CD4-positive, alpha-beta T cell (primary cell): ENCODE data around the gene PTP4A1. TPM values are rescaled to one million over a fixed set of nuclear protein-coding genes. Genes with fewer than 3 reads are reported as not detected.

Source experiments
- ATAC-seq: fragments of 200-7000 bp; cut with Tn5 transposase; one replicate; pipeline ENCODE4 v1.10.0; 2022; ENCODE audit warnings: mild to moderate bottlenecking; ENCODE audit not compliant: poor library complexity
- CTCF ChIA-PET: fragments of 350-600 bp; sonication (Branson Sonifier 250); formaldehyde crosslinking; loops from one replicate; lab custom pipeline; 2021; ENCODE audit warnings: antibody characterized with exemption, inconsistent platforms; lab: Charles Lee
- POLR2A ChIA-PET: fragments of 350-600 bp; sonication (Branson Sonifier 250); formaldehyde crosslinking; loops from one replicate; lab custom pipeline; 2021; ENCODE audit warnings: antibody characterized with exemption, inconsistent platforms; lab: Charles Lee
- DNase-seq, 14 experiments: peaks; one replicate each; pipeline ENCODE4 v3.0.0-alpha.2; 2013 to 2020; ENCODE audit warnings: mixed read lengths in 2 of 14
- H3K27ac ChIP-seq, 2 donors: one replicate each; pipeline versions ENCODE4 v1.5.1 to v1.7.0; 2013; ENCODE audit warnings: low read length in 2 of 2, low read depth in 1 of 2, mild to moderate bottlenecking in 1 of 2
- H3K27me3 ChIP-seq, 2 experiments: 1 replicate in 1 of 2; 2 replicates in 1 of 2; pipeline versions ENCODE4 v1.6.1 to v1.7.0; 2013; ENCODE audit warnings: low read length in 2 of 2, control low read depth in 1 of 2, mild to moderate bottlenecking in 1 of 2, moderate library complexity in 1 of 2; ENCODE audit not compliant: insufficient read depth in 2 of 2, control insufficient read depth in 1 of 2
- H3K36me3 ChIP-seq: one replicate; pipeline ENCODE4 v1.6.1; 2013; ENCODE audit warnings: low read length, control low read depth; ENCODE audit not compliant: insufficient read depth
- H3K4me1 ChIP-seq: one replicate; pipeline ENCODE4 v1.6.1; 2013; ENCODE audit warnings: low read length, control low read depth; ENCODE audit not compliant: insufficient read depth
- H3K4me3 ChIP-seq: one replicate; pipeline ENCODE4 v1.5.1; 2013; ENCODE audit warnings: mild to moderate bottlenecking, low read length, moderate library complexity
- H3K9me3 ChIP-seq, 2 experiments: 1 replicate in 1 of 2; 2 replicates in 1 of 2; pipeline versions ENCODE4 v1.6.1 to v1.7.0; 2013; ENCODE audit warnings: low read length in 2 of 2, mild to moderate bottlenecking in 2 of 2, control low read depth in 1 of 2, moderate library complexity in 1 of 2; ENCODE audit not compliant: control insufficient read depth in 1 of 2, insufficient read depth in 1 of 2
- H3K27ac Mint-ChIP-seq: one replicate; pipeline ENCODE4 v1.8.0; 2020; ENCODE audit warnings: mixed read lengths
- H3K27me3 Mint-ChIP-seq: one replicate; pipeline ENCODE4 v1.8.0; 2021; ENCODE audit warnings: mixed read lengths
- H3K36me3 Mint-ChIP-seq: one replicate; pipeline ENCODE4 v1.8.0; 2021; ENCODE audit warnings: low read depth, mixed read lengths
- H3K4me1 Mint-ChIP-seq: one replicate; pipeline ENCODE4 v1.8.0; 2021; ENCODE audit warnings: low read depth, mixed read lengths
- H3K4me3 Mint-ChIP-seq: one replicate; pipeline ENCODE4 v1.8.0; 2020; ENCODE audit warnings: mild to moderate bottlenecking, mixed read lengths
- H3K9me3 Mint-ChIP-seq: one replicate; pipeline ENCODE4 v1.8.0; 2020; ENCODE audit warnings: mixed read lengths
- CTCF ChIP-seq: fragments of 200-600 bp; IDR thresholded peaks from one replicate; pipeline ENCODE4 v1.8.0; 2022; ENCODE audit warnings: antibody characterized with exemption, mild to moderate bottlenecking
- intact Hi-C, 2 experiments: fragments of 100-400 bp; cut with DNase I in 1 of 2; cut with micrococcal nuclease in 1 of 2; formaldehyde crosslinking; loops; one replicate each; pipeline versions ENCODE4 v1.15.1 to v1.9.0; 2023 to 2025; cut with DNase I, micrococcal nuclease
- total RNA-seq, 174 experiments: library from RNA in 2 of 174; stranded (reverse) in 2 of 174; gene quantifications; one replicate each; pipeline ENCODE4 v1.2.3 and lab custom pipeline; 2021 to 2026

PTP4A1 gene
- total RNA-seq, 2 experiments from 2014 or later, result 254 to 258 TPM

GRCh38 chr6:63610944-63611343 is 38.7 kb downstream of the PTP4A1 start:
- no peaks in the 10 kb centered on the region for H3K9me3 ChIP-seq

DNA sequence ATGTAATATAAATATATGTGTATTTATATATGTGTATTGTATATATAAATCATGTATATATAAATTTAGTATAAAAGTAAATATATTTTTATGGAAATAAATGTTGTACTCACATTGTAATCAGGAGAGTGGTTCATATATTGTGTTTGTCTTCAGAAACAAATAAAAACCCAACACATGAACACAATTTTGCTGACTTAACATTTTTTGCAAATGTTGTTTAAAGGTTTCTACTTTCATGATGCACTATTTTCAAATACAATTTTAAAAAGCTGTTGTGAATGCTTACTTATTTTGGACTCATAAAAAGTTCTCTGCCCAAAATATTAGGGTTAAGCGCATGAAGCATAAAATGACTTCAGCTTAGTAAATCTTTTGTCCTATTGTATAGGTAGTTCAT is 39.3 kb downstream of the PTP4A1 start:
- no peaks in the 10 kb centered on the region for H3K4me1 ChIP-seq
- no peaks in the 10 kb centered on the region for H3K36me3 ChIP-seq
- Mint-ChIP-seq H3K36me3 (no peaks in the 10 kb centered on the region), H3K27ac (no peak overlapping the region), H3K4me1 (no peaks in the 10 kb centered on the region), H3K9me3 (no peaks in the 10 kb centered on the region), H3K27me3 (peaks cover 9% of the 10 kb centered on the region), H3K4me3 (no peak overlapping the region)
- no peaks in the 10 kb centered on the region for H3K9me3 ChIP-seq
- intact Hi-C loops, result no loop called here
- POLR2A ChIA-PET, result interaction anchor here (0.9 to 1.6 kb wide), 2 partner anchors 24 to 37 kb away, joined by 3 read pairs; no protein-coding TSS in a partner anchor
- DNase-seq, result no peak
- TF ChIP-seq CTCF, result no peak
- no peaks in the 10 kb centered on the region for H3K27me3 ChIP-seq
- no peak for ATAC-seq
- H3K4me3 ChIP-seq, result no peak overlapping the region
- H3K27ac ChIP-seq, result no peak overlapping the region
- CTCF ChIA-PET, result interaction anchor here (3.2 kb wide), 1 partner anchor 13 kb away, joined by 14 read pairs; no protein-coding TSS in a partner anchor

More at GRCh38 chr6:63610944-63611343, 38.7 kb downstream of the PTP4A1 start:
- Mint-ChIP-seq H3K27ac (no peak overlapping the region), H3K4me3 (no peak overlapping the region), H3K9me3 (no peaks in the 10 kb centered on the region), H3K4me1 (no peaks in the 10 kb centered on the region), H3K27me3 (peaks cover 4% of the 10 kb centered on the region), H3K36me3 (no peaks in the 10 kb centered on the region)
- DNase-seq (no peak), ATAC-seq (no peak)
- POLR2A ChIA-PET, result interaction anchor here (0.9 to 1.6 kb wide), 2 partner anchors 24 to 36 kb away, joined by 3 read pairs; no protein-coding TSS in a partner anchor
- no peaks in the 10 kb centered on the region for H3K27me3 ChIP-seq
- intact Hi-C loops, result no loop called here
- no peak overlapping the region for H3K4me3 ChIP-seq
- TF ChIP-seq CTCF, result no peak
- CTCF ChIA-PET, result no interaction called here
- H3K4me1 ChIP-seq, result no peaks in the 10 kb centered on the region
- H3K36me3 ChIP-seq, result no peaks in the 10 kb centered on the region
- H3K27ac ChIP-seq, result no peak overlapping the region

GRCh38 chr6:63615590-63615989 is 43.3 kb downstream of the PTP4A1 start:
- no peaks in the 10 kb centered on the region for H3K4me1 ChIP-seq
- Mint-ChIP-seq H3K27ac (no peak overlapping the region), H3K4me1 (no peaks in the 10 kb centered on the region), H3K27me3 (peaks cover 41% of the 10 kb centered on the region), H3K4me3 (no peak overlapping the region), H3K36me3 (no peaks in the 10 kb centered on the region), H3K9me3 (no peaks in the 10 kb centered on the region)
- DNase-seq (no peak), ATAC-seq (no peak)
- no peak overlapping the region for H3K27ac ChIP-seq
- POLR2A ChIA-PET, result interaction anchor here (0.6 kb wide), 1 partner anchor 16 kb away, joined by 3 read pairs; no protein-coding TSS in a partner anchor
- H3K27me3 ChIP-seq, result peaks cover 0 to 5% of the 10 kb centered on the region in 2 experiments
- TF ChIP-seq CTCF, result no peak
- H3K9me3 ChIP-seq, result no peaks in the 10 kb centered on the region
- no peaks in the 10 kb centered on the region for H3K36me3 ChIP-seq
- H3K4me3 ChIP-seq, result no peak overlapping the region
- CTCF ChIA-PET, result no interaction called here
- intact Hi-C loops, result no loop called here

Other genes with a start within 250 kb of the PTP4A1 start
- gene PHF3, start 63.3 kb downstream of the PTP4A1 start, total RNA-seq, result 100 to 1,000 TPM; 125 to 136 TPM